Skeletal muscle tissue (tissue), 4 donors: Measurements from ENCODE around the gene UBASH3B. TPM values are rescaled to one million over a fixed set of nuclear protein-coding genes. Genes with fewer than 3 reads are reported as not detected.

ENCODE experiments used
- H3K27ac ChIP-seq: one replicate; pipeline ENCODE4 v1.7.0; 2013; ENCODE audit warnings: mild to moderate bottlenecking, low read depth, low read length, inconsistent platforms
- H3K27me3 ChIP-seq, 3 donors: one replicate each; pipeline ENCODE4 v1.7.0; 2013; ENCODE audit warnings: low read length in 3 of 3; ENCODE audit not compliant: control insufficient read depth in 3 of 3, insufficient read depth in 3 of 3
- H3K36me3 ChIP-seq, 3 donors: one replicate each; pipeline ENCODE4 v1.7.0; 2013; ENCODE audit warnings: low read length in 3 of 3; ENCODE audit not compliant: control insufficient read depth in 3 of 3, insufficient read depth in 3 of 3
- H3K4me1 ChIP-seq, 3 donors: one replicate each; pipeline ENCODE4 v1.7.0; 2013; ENCODE audit warnings: low read length in 3 of 3, mild to moderate bottlenecking in 3 of 3; ENCODE audit not compliant: control insufficient read depth in 3 of 3, insufficient read depth in 3 of 3
- H3K4me3 ChIP-seq, 3 donors: one replicate each; pipeline ENCODE4 v1.7.0; 2013; ENCODE audit warnings: low read length in 3 of 3
- H3K9ac ChIP-seq, 3 donors: one replicate each; pipeline ENCODE4 v1.7.0; 2013; ENCODE audit warnings: low read length in 3 of 3, mild to moderate bottlenecking in 3 of 3, moderate library complexity in 2 of 3, low read depth in 1 of 3
- H3K9me3 ChIP-seq, 3 donors: one replicate each; pipeline ENCODE4 v1.7.0; 2013; ENCODE audit warnings: low read length in 3 of 3; ENCODE audit not compliant: control insufficient read depth in 3 of 3
- total RNA-seq: library from RNA; depleted of rRNA; stranded (reverse); fragments of >200 nt; gene quantifications from one replicate; pipeline ENCODE4 v1.2.3, GENCODE V29; 2014
- donor health status: Osteomylitis.

UBASH3B gene
- total RNA-seq, 1 donor from 2014 or later = 4.2 TPM

DNA sequence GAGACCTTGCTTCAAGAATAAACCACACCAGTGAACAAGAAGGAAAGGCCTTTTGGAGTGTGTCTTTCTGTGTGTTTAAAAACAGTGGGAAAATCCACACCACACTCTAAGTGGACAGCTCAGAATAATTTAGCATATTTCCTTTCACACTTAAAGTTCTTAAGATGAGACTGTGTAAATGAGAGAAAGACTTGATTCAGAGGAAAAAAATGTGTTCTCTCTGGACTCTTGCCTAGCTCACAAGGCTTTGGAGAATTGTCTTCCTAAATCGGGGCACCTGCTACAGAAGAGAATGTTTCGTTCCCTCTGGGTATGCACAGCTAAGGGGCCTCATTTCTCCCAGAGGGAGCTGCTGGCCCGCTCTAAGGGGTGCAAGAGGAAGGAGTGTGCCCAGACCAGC, 154.3 kb downstream of the UBASH3B start:
- Histone ChIP-seq H3K9ac (no peak overlapping the region), H3K27me3 (no peaks in the 10 kb centered on the region), H3K27ac (no peak overlapping the region), H3K4me1 (peaks cover 4 to 5% (median 5%) of the 10 kb centered on the region in 3 donors), H3K9me3 (no peaks in the 10 kb centered on the region), H3K4me3 (no peak overlapping the region), H3K36me3 (no peaks in the 10 kb centered on the region)

DNA sequence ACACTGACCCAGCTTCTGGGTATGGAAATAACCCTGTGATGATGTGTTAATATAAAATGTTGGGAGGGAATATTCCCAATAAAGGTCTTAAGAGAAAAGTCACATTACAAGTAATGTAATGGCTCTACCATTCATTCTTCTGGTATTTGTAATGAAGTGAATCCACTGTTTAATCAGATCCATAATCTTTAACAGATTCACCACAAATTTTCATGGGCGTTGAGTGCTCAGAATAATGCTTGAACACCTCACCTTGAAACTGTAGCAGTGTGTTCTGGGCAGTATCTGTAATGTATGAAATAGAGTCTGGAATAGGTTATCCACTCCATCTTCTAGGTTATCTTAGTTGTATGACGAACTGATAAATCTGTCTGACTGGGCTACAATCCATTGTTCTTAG, 156.2 kb downstream of the UBASH3B start:
- Histone ChIP-seq H3K9ac (no peak overlapping the region), H3K27ac (no peak overlapping the region), H3K4me1 (peaks cover 4 to 5% (median 5%) of the 10 kb centered on the region in 3 donors), H3K4me3 (no peak overlapping the region), H3K9me3 (no peaks in the 10 kb centered on the region), H3K27me3 (no peaks in the 10 kb centered on the region), H3K36me3 (no peaks in the 10 kb centered on the region)

DNA sequence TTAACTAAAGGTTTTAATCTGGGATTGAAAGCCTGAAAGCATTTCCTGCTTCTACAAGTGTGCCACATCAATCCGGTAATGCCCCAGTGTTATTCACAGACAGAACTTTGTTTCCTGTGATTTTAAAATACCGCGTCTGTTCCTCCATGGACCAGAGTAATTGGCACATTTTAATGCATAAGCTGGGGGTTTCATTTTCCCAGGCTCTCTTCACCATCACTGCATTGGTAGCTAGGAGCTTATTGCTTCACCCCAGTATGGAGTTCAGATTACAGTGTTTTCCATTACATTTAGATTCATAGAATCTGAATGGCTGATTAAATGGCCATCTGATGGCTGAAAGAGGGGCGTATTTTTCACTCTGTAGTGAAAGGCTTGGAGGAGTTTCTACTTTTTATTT, 157.1 kb downstream of the UBASH3B start:
- no peak overlapping the region for H3K27ac ChIP-seq
- H3K27me3 ChIP-seq = no peaks in the 10 kb centered on the region
- no peak overlapping the region for H3K9ac ChIP-seq
- H3K4me1 ChIP-seq = peaks cover 4 to 9% (median 5%) of the 10 kb centered on the region in 3 donors
- H3K36me3 ChIP-seq = no peaks in the 10 kb centered on the region
- no peak overlapping the region for H3K4me3 ChIP-seq
- H3K9me3 ChIP-seq = no peaks in the 10 kb centered on the region

DNA sequence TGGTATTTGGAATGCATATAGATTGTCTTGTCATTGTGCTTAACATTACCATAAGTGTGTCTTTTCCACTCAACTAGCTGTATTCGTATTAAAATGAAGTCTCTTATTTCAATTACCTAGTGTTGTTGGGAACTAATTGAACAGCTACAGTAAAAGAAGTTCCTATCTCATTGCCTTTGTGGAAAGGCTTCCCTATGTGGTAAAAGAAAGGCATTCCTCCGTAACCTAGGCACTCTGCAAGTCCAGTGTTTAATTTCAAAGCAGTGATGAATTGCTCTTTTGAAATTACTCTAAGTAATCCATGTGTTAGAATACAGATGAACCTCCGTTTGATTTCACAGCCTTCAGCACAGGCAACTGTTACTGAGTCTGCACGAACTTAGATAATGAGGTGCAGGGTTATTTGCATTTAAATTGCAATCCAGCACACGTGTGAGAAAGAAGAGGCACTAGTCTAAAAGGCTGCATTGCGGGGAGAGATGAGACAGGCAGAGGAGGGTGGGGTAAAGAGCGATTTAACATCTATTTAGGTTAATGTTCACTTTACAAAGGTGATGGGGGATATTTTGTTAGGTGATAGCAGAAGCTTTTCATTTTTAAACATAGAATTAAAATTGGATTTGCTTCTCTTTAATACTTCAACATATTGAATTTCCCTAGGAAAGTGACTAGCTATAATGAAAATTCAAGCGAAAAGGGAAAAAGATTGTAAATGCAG, 157.8 kb downstream of the UBASH3B start:
- Histone ChIP-seq H3K4me1 (peaks cover 2 to 4% (median 2%) of the 10 kb centered on the region in 3 donors), H3K9ac (no peak overlapping the region), H3K36me3 (no peaks in the 10 kb centered on the region), H3K4me3 (no peak overlapping the region), H3K27me3 (no peaks in the 10 kb centered on the region), H3K27ac (no peak overlapping the region), H3K9me3 (no peaks in the 10 kb centered on the region)

DNA sequence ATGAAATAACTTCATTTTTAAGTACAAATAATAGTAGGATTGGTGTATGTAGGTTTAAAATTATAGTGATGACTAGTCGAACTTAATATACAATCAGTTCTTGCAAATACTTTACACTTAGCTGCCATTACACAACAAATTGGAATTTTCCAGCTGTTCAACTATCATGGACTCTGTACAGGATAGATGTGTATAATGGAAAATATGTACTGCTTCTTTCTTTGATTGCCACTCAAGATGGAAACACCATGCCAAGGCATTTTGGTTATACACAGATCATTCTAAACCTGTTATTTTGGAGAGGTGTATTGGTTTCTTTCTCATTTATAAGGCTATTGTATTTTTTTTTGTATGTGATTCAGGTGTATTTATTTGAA, 158.4 kb downstream of the UBASH3B start:
- Histone ChIP-seq H3K27me3 (no peaks in the 10 kb centered on the region), H3K4me1 (peaks cover 0 to 4% (median 0%) of the 10 kb centered on the region in 3 donors), H3K9me3 (no peaks in the 10 kb centered on the region), H3K36me3 (no peaks in the 10 kb centered on the region), H3K27ac (no peak overlapping the region), H3K4me3 (no peak overlapping the region), H3K9ac (no peak overlapping the region)

DNA sequence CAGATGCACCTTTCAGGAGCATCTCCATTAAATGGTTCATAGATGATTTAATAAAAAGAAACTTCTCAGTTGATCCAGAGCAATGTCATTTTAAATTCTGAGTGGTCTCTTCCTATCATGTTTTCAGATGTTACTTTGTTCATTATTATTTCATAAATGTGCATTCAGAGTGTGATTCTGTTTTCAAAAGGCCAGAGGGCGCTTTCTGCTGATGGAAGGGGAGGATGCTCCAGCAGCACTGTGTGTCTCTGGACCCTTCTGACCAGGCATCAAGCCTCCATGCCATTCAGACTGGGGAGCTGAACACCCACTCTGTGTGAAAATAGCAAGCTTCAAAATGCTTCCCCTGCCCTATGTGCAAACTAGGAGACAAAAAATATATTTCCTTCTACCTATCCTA, 158.9 kb downstream of the UBASH3B start:
- Histone ChIP-seq H3K27ac (no peak overlapping the region), H3K36me3 (no peaks in the 10 kb centered on the region), H3K9me3 (no peaks in the 10 kb centered on the region), H3K4me3 (no peak overlapping the region), H3K27me3 (no peaks in the 10 kb centered on the region), H3K4me1 (peaks cover 0 to 4% (median 0%) of the 10 kb centered on the region in 3 donors), H3K9ac (no peak overlapping the region)

DNA sequence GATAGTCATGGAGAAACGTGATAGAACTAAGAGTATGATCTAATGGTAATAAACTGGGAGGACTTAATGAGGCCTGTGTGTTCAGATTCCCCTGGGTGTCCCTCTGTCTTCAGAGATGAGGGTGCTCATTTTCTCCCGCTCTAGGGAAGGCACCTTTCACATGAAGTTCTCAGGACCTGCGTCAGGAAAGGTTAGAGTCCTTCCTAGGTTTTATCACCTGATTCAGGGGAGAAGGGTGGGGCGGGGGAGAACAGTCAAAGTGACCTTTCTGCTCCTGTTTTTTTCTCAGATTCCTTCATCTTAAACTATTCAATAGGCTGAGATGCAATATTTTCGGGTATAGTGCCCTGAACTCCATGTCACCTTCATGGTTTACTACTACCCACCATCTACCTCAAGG, 160.4 kb downstream of the UBASH3B start:
- Histone ChIP-seq H3K36me3 (no peaks in the 10 kb centered on the region), H3K9me3 (no peaks in the 10 kb centered on the region), H3K27me3 (no peaks in the 10 kb centered on the region), H3K27ac (no peak overlapping the region), H3K4me1 (peaks cover 0 to 4% (median 0%) of the 10 kb centered on the region in 3 donors), H3K9ac (no peak overlapping the region), H3K4me3 (no peak overlapping the region)

DNA sequence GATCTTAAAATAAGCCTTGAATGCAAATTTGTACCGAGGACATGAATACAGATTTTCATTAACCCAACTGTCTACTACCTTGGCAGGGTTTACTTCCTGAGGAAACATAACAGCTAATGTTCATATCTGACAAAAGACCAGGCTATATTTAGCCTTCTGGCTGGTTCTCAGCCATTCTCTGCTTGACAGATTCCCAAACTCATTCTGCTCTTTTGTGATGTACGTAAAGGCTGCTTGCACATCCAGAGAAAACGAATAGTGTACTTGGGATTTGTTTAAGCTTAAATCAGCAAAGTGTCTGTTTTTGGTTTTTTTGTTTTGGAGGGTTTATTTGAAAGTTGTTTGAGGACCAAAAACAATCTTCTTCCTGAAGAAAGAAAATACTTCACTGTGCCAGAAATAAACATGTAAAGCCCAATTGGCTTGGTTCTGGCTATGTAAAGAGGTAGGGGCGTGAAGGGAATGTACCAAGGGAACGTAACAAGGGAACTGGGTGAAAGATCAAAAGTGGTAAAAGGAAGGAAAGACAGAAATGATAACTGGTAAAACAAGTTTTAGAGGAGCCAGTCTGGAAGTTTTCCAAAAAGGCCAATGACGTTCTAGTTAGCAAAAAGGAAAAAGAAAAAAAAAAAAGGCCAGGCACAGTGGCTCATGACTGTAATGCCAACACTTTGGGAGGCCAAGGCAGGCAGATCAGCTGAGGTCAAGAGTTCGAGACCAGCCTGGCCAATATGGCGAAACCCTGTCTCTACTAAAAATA, 161.4 kb downstream of the UBASH3B start:
- Histone ChIP-seq H3K27me3 (no peaks in the 10 kb centered on the region), H3K27ac (no peak overlapping the region), H3K4me1 (peaks cover 0 to 4% (median 0%) of the 10 kb centered on the region in 3 donors), H3K9me3 (no peaks in the 10 kb centered on the region), H3K36me3 (no peaks in the 10 kb centered on the region), H3K4me3 (no peak overlapping the region), H3K9ac (no peak overlapping the region)

DNA sequence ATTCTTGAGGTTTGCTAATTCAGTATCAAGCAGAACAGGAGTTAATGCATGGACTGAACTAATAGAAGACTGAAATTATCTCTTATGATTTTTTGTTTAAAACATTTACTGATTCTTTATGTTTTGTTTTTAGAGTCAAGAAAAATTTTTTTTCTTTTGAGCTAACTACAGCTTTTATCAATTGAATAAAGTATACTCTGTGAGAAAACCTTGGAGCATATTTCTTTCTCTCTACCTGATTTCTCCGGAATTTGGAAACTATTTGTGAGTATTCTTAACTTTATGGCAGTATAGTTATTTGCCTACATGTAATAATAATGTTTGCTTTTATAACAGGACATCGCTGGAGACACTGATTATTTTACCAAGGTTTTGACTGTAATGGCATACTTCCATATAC, 164.6 kb downstream of the UBASH3B start:
- Histone ChIP-seq H3K4me3 (no peak overlapping the region), H3K9ac (no peak overlapping the region), H3K36me3 (no peaks in the 10 kb centered on the region), H3K27ac (no peak overlapping the region), H3K4me1 (peaks cover 0 to 4% (median 0%) of the 10 kb centered on the region in 3 donors), H3K9me3 (no peaks in the 10 kb centered on the region), H3K27me3 (no peaks in the 10 kb centered on the region)

DNA sequence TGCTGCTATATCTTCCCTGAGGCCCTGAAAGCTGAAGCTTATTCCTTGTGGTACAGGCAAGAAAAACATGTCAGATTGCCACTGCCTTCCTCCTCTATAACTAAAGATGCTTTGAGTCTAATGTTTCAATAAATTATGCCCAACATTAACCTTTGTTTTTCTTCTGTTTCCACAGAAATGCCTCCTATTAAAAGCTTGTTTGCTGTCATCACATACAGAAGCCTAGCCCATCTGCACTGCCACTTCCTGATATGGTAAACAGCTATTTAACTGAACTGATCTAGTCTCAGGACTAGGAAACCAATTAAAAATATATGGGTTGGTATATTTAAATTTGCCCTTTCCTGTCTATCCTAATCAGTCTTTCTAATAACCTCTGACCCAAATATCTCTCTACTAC, 165.6 kb downstream of the UBASH3B start:
- Histone ChIP-seq H3K36me3 (no peaks in the 10 kb centered on the region), H3K27me3 (no peaks in the 10 kb centered on the region), H3K9me3 (no peaks in the 10 kb centered on the region), H3K4me3 (no peak overlapping the region), H3K27ac (no peak overlapping the region), H3K4me1 (peaks cover 0 to 4% (median 0%) of the 10 kb centered on the region in 3 donors), H3K9ac (no peak overlapping the region)
